NB4 (cell line): ENCODE data around the gene MCM7.

Experiments
- CTCF ChIP-seq: IDR thresholded peaks from one replicate; pipeline ENCODE4 v1.5.1; 2012; ENCODE audit warnings: low read depth, low read length
- MAX ChIP-seq: IDR thresholded peaks from 2 replicates; pipeline ENCODE4 v1.6.1; 2011; ENCODE audit warnings: low read depth, low read length
- POLR2A ChIP-seq: IDR thresholded peaks from 2 replicates; pipeline ENCODE4 v1.6.1; 2011; ENCODE audit warnings: mild to moderate bottlenecking; ENCODE audit not compliant: insufficient read length; ENCODE audit errors: extremely low read depth

- TF ChIP-seq MAX (no peak), CTCF (no peak), POLR2A (no peak)
Observed at GRCh38 chr7:100107125-100107737, 6.0 kb upstream of the MCM7 start.
